SJSA1 (cell line): ENCODE measurements around the gene ARMC5. TPM values are rescaled to one million over a fixed set of nuclear protein-coding genes. Genes with fewer than 3 reads are reported as not detected.
A peak's percentile ranks its signal among the peaks of the same experiment; 100 is the strongest.
"Not testable (repeated sequence)": the region's sequence is repeated elsewhere in the genome, so short reads cannot be mapped to it uniquely, and the experiment has no call there.

Source experiments
- DNase-seq, 2 experiments: peaks; one replicate each; pipeline ENCODE4 v3.0.0-alpha.2; 2015 to 2020; ENCODE audit warnings: low spot score in 2 of 2, low read depth in 1 of 2
- H3K27ac ChIP-seq: fragments of 250-450 bp; sonication (Bioruptor Pico); 2 replicates; pipeline ENCODE4 v1.5.1; 2020; ENCODE audit warnings: mild to moderate bottlenecking, moderate library complexity
- H3K27me3 ChIP-seq: fragments of 250-450 bp; sonication (Bioruptor Pico); replicated peaks from 2 replicates; pipeline ENCODE4 v1.5.1; 2020; ENCODE audit warnings: mild to moderate bottlenecking, moderate library complexity
- H3K36me3 ChIP-seq: fragments of 250-450 bp; sonication (Bioruptor Pico); 2 replicates; pipeline ENCODE4 v1.5.1; 2020; ENCODE audit warnings: mild to moderate bottlenecking
- H3K4me1 ChIP-seq: fragments of 250-450 bp; sonication (Bioruptor Pico); replicated peaks from 2 replicates; pipeline ENCODE4 v1.6.1; 2021; ENCODE audit warnings: mild to moderate bottlenecking
- H3K4me3 ChIP-seq: fragments of 250-450 bp; sonication (Bioruptor Pico); 2 replicates; pipeline ENCODE4 v1.5.1; 2020; ENCODE audit warnings: mild to moderate bottlenecking
- H3K9me3 ChIP-seq: fragments of 250-450 bp; sonication (Bioruptor Pico); replicated peaks from 2 replicates; pipeline ENCODE4 v1.5.1; 2020; ENCODE audit warnings: mild to moderate bottlenecking
- total RNA-seq: library from RNA; depleted of rRNA; stranded (reverse); fragments of >200 nt; shearing (Covaris generic); gene quantifications from 2 replicates; pipeline ENCODE4 v1.2.3, GENCODE V29; 2014

The ARMC5 gene
- total RNA-seq, 1 experiment from 2014 or later: 11.6 TPM

DNA sequence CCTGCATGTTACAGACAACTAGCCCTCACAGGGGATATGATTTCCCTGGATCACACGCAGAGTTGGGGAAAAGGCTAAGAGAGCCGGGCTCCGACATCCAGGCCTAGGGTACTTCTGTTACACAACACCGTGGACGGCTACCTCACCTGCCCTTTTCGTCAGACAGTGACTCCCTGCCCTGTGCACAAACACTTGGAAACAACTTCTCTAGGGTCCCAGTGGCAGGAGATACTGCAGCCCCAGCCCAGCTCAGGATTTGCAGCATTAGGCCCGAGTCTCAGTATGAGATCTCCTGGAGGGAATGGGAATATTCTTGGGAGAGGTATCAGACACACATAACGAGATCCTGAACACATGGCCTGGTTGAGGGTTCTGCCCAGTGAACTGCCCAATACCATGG is 40.6 kb downstream of the ARMC5 start:
- H3K36me3 ChIP-seq: peaks cover 57% of the 10 kb centered on the region

DNA sequence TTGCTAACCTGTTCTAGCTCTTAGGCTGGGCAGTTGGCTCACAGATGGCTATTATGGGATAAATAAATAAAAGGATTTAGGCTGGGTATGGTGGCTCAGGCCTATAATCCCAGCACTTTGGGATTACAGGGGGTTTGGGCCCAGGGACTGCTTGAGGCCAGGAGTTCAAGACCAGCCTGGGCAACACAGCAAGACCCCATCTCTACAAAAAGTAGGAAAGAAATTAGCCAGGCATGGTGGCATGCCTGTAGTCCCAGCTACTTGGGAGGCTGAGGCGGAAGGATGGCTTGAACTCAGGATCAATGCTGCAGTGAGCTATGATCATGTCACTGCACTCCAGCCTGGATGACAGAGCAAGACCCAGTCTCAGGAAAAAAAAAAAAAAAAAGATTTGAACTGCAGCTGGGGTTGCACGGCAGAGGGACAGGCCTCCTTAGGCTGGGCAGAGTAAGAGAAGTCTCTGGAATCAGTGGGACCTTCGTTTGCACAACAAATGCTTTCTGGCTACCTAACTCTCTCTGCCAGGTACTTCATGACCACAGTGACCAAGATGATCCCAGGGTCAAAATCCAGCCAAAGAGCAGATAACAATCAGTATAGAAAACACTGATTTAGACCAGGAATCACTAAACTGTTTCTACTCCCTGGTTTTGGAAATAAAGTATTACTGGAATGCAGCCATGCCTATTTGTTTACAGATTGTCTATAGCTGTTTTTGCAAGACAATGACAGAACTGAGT is 42.1 kb downstream of the ARMC5 start:
- no peaks in the 10 kb centered on the region for H3K9me3 ChIP-seq
- DNase-seq: no peak
- H3K4me3 ChIP-seq: no peak overlapping the region
- H3K27ac ChIP-seq: no peak overlapping the region
- H3K4me1 ChIP-seq: peaks cover 9% of the 10 kb centered on the region
- no peaks in the 10 kb centered on the region for H3K27me3 ChIP-seq
- H3K36me3 ChIP-seq: peaks cover 50% of the 10 kb centered on the region

More for the DNA sequence above, 40.6 kb downstream of the ARMC5 start:
- no peak for DNase-seq
- no peak overlapping the region for H3K27ac ChIP-seq
- H3K4me1 ChIP-seq: peaks cover 9% of the 10 kb centered on the region
- H3K27me3 ChIP-seq: no peaks in the 10 kb centered on the region
- no peak overlapping the region for H3K4me3 ChIP-seq
- H3K9me3 ChIP-seq: no peaks in the 10 kb centered on the region

GRCh38 chr16:31501966-31502348 is 42.7 kb downstream of the ARMC5 start:
- H3K27ac ChIP-seq: no peak overlapping the region
- peaks cover 9% of the 10 kb centered on the region for H3K4me1 ChIP-seq
- H3K36me3 ChIP-seq: peaks cover 44% of the 10 kb centered on the region
- no peak for DNase-seq
- H3K9me3 ChIP-seq: no peaks in the 10 kb centered on the region
- no peaks in the 10 kb centered on the region for H3K27me3 ChIP-seq
- H3K4me3 ChIP-seq: no peak overlapping the region

- no peaks in the 10 kb centered on the region for H3K27me3 ChIP-seq
- H3K4me1 ChIP-seq: peaks cover 9% of the 10 kb centered on the region
- H3K9me3 ChIP-seq: no peaks in the 10 kb centered on the region
- no peak overlapping the region for H3K27ac ChIP-seq
- peaks cover 37% of the 10 kb centered on the region for H3K36me3 ChIP-seq
- no peak overlapping the region for H3K4me3 ChIP-seq
- DNase-seq: no peak
Observed at GRCh38 chr16:31502981-31503380, 43.7 kb downstream of the ARMC5 start.

- not testable (repeated sequence) for DNase-seq, H3K27ac ChIP-seq, H3K4me3 ChIP-seq, H3K4me1 ChIP-seq, H3K27me3 ChIP-seq, H3K9me3 ChIP-seq
- peaks cover 33% of the 10 kb centered on the region for H3K36me3 ChIP-seq
Observed at GRCh38 chr16:31503555-31503954, 44.3 kb downstream of the ARMC5 start.

- H3K4me3 ChIP-seq: no peak overlapping the region
- DNase-seq: no peak
- no peaks in the 10 kb centered on the region for H3K9me3 ChIP-seq
- H3K4me1 ChIP-seq: peaks cover 12% of the 10 kb centered on the region
- peaks cover 27% of the 10 kb centered on the region for H3K36me3 ChIP-seq
- no peak overlapping the region for H3K27ac ChIP-seq
- H3K27me3 ChIP-seq: no peaks in the 10 kb centered on the region
Observed at GRCh38 chr16:31504159-31504558, 44.9 kb downstream of the ARMC5 start.

DNA sequence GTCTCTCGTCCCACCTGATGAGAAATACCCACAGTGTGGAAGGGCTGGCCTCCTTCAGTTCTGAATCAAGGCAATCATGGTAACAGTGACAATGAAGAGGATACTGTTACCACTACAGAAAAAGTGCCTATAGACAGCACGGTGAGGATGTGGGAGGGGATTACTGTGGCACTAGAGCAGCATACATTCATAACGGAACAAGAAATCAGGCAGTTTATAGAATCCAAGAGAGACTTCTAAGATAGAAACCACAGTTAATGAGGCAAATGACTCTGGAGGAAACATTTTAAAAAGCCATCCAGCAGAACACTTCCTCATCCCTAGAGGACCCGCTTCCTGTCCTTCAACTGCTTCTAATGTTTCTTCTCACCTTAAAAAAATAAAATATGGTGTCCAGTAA is 46.2 kb downstream of the ARMC5 start:
- no peak overlapping the region for H3K27ac ChIP-seq
- no peak overlapping the region for H3K4me3 ChIP-seq
- H3K27me3 ChIP-seq: no peaks in the 10 kb centered on the region
- no peak for DNase-seq
- H3K36me3 ChIP-seq: peaks cover 16% of the 10 kb centered on the region
- H3K4me1 ChIP-seq: peaks cover 12% of the 10 kb centered on the region
- no peaks in the 10 kb centered on the region for H3K9me3 ChIP-seq

- H3K36me3 ChIP-seq: peaks cover 12% of the 10 kb centered on the region
- DNase-seq: no peak
- peak overlapping the region; percentile 82 for H3K4me3 ChIP-seq
- H3K9me3 ChIP-seq: peaks cover 6% of the 10 kb centered on the region
- peak overlapping the region; percentile 93 for H3K27ac ChIP-seq
- H3K4me1 ChIP-seq: peaks cover 5% of the 10 kb centered on the region
- H3K27me3 ChIP-seq: no peaks in the 10 kb centered on the region
Observed at GRCh38 chr16:31507617-31507928, 48.3 kb downstream of the ARMC5 start.

DNA sequence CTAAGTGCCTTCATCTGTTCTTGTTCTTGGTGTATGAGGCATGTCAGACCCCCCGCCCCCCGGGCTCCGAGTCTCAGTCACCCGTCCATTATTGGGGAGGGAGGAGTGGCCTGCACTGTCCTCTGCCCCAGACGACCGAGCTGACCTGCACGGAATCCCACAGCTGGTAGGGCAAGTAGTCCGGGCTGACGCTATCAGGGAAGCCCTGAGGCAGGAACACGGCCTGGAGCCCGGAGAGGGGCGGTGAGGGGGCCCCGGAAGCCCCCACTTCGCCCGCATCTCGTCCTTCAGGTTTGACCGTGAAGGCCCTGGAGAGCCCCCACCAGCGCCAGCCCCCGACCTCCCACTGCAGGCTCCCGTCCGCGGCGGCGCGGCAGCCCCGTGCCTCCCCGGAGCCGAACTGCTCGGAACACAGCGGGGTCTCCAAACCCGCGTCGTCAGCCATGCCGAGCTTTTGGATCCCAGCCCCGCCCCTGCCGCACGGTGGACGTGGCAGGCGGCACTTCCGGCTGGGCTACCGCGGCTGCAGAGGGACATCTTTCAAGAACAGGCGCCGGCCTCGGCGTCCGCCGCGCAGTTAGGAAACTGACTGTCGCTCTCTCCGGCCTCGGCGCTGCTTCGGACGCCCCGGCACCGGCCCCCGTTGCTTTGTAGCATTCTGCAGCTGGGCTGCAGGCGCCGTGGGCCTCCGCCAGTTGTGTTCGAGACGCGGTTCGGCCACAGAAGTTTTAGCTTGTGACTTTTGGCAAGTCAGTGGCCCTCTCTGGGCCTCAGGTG is 48.8 kb downstream of the ARMC5 start, which contains the start of gene RUSF1:
RUSF1 (minus strand) TSS at position 463 of the 777 bp plus-strand sequence; CDS start at position 445, 18 bp downstream.
- peak within 1 kb of the TSS; percentile 93 for H3K27ac ChIP-seq
- no peaks in the 10 kb centered on the region for H3K27me3 ChIP-seq
- peak; percentile 88 to 92 for DNase-seq
- H3K9me3 ChIP-seq: peaks cover 10% of the 10 kb centered on the region
- H3K4me3 ChIP-seq: peak within 1 kb of the TSS; percentile 82
- peaks cover 11% of the 10 kb centered on the region for H3K4me1 ChIP-seq
- H3K36me3 ChIP-seq: peaks cover 12% of the 10 kb centered on the region

GRCh38 chr16:31508706-31509195 is 49.5 kb downstream of the ARMC5 start:
- DNase-seq: no peak
- peaks cover 17% of the 10 kb centered on the region for H3K4me1 ChIP-seq

GRCh38 chr16:31513126-31513525 is 53.8 kb downstream of the ARMC5 start:
- Histone ChIP-seq H3K27me3 (no peaks in the 10 kb centered on the region), H3K36me3 (peaks cover under 1% of the 10 kb centered on the region), H3K4me3 (no peak overlapping the region), H3K4me1 (peaks cover 18% of the 10 kb centered on the region), H3K9me3 (peaks cover 10% of the 10 kb centered on the region), H3K27ac (no peak overlapping the region; the same call in 1 of the 2 replicates)
- DNase-seq: peak; percentile 59 to 62

More at GRCh38 chr16:31508706-31509195, 49.5 kb downstream of the ARMC5 start:
- peaks cover 10% of the 10 kb centered on the region for H3K9me3 ChIP-seq
- peaks cover 12% of the 10 kb centered on the region for H3K36me3 ChIP-seq
- no peaks in the 10 kb centered on the region for H3K27me3 ChIP-seq
- H3K4me3 ChIP-seq: peak overlapping the region; percentile 82
- H3K27ac ChIP-seq: peak overlapping the region; percentile 93

GRCh38 chr16:31513884-31514283 is 54.6 kb downstream of the ARMC5 start:
- Histone ChIP-seq H3K36me3 (no peaks in the 10 kb centered on the region), H3K27ac (no peak overlapping the region), H3K4me1 (peaks cover 18% of the 10 kb centered on the region), H3K4me3 (no peak overlapping the region), H3K27me3 (no peaks in the 10 kb centered on the region), H3K9me3 (peaks cover 10% of the 10 kb centered on the region)
- DNase-seq: no peak
